ENCODE measurements around the gene GNB3.

The GNB3 gene

DNA sequence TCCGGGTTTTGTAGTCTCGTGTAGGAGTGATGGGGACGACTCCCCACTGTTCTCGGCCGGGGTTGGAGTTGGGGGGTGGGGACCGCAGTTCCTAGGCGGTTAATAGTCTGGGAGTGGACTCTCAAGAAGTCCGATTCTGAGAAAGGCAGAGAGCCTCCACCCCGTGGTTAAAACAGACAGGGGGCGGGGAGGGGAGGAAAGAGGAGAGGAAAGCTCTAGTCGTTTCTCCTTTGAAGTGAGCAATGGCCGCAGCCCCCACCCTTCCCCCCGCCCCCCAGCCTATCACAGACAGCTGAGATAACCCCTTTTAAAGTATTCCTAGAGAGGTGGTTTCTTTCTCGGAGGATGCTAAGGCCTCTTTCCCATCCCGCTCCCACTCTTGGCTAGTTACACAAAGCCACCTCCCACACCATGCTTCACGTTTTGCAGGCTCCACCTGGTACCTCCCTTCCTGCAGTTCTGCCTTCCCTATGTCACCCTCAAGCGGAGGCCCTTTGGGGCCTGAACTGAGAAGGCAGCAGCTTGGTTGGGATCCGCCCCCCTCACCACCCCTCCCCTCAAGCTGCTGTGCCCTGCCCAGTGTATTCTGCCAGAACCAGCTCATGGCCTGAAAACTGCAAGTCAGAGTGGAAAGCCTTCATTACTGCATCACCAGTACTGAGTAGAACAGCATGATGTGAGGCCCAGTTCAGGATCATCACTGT, 12.1 kb downstream of the GNB3 start:
- no peak for TF ChIP-seq Cebpa-rat (IDR thresholded peaks at IDR 0.05)
- Histone ChIP-seq H3K4me1 (peaks cover 34 to 42% (median 38%) of the 10 kb centered on the region in 10 experiments), H3K27me3 (no peaks in the 10 kb centered on the region)

DNA sequence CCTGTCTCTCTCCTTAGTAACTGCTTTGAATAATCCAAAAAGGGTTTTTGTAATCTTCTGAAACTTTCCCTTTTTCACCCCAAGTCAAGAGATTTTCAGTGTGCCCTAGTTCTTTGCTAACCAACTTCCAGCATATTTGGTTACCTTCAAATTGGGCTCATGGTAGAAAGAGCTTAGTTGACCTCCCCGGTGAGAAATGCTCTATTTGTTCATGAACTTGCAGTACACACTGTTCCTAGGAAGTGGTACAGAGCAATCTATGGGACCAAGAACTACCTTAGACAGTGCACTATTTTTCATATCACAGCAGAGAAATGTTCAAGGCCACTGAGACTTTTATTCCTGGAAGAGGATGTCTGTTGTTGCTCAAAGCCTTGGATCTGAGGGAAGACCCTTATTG, 12.9 kb downstream of the GNB3 start:
- no peak for TF ChIP-seq Cebpa-rat (IDR thresholded peaks at IDR 0.05)
- Histone ChIP-seq H3K36me3 (peaks cover 36 to 68% (median 57%) of the 10 kb centered on the region in 11 experiments), H4K20me1 (peaks cover 0 to 36% (median 19%) of the 10 kb centered on the region in 11 experiments; a peak in 11 of 22 replicates), H3K4me2 (peak overlapping the region; percentile 87 to 99 (median 94)), H3K4me1 (peaks cover 34 to 41% (median 38%) of the 10 kb centered on the region in 10 experiments), H3K4me3 (peak overlapping the region in 9 of 10 experiments; percentile 65 to 80 (median 71); a peak in 14 of 20 replicates), H3K27me3 (no peaks in the 10 kb centered on the region), H3K27ac (peak overlapping the region in 9 of 11 experiments; percentile 39 to 91 (median 85); a peak in 17 of 22 replicates), H3K9me3 (replicated peaks in 1 of 11) (no peaks in the 10 kb centered on the region), H3K9ac (peak overlapping the region; percentile 75 to 92 (median 85))

More for the DNA sequence above, 12.1 kb downstream of the GNB3 start:
- H3K9me3 ChIP-seq (replicated peaks in 1 of 11): no peaks in the 10 kb centered on the region
- peak overlapping the region; percentile 87 to 99 (median 94) for H3K4me2 ChIP-seq
- H3K9ac ChIP-seq: peak overlapping the region; percentile 75 to 92 (median 85)
- peaks cover 0 to 36% (median 19%) of the 10 kb centered on the region in 11 experiments; a peak in 11 of 22 replicates for H4K20me1 ChIP-seq
- peaks cover 28 to 68% (median 57%) of the 10 kb centered on the region in 11 experiments for H3K36me3 ChIP-seq
- peak overlapping the region; percentile 65 to 80 (median 70) for H3K4me3 ChIP-seq
- peak overlapping the region in 10 of 11 experiments; percentile 39 to 91 (median 84); a peak in 20 of 22 replicates for H3K27ac ChIP-seq

DNA sequence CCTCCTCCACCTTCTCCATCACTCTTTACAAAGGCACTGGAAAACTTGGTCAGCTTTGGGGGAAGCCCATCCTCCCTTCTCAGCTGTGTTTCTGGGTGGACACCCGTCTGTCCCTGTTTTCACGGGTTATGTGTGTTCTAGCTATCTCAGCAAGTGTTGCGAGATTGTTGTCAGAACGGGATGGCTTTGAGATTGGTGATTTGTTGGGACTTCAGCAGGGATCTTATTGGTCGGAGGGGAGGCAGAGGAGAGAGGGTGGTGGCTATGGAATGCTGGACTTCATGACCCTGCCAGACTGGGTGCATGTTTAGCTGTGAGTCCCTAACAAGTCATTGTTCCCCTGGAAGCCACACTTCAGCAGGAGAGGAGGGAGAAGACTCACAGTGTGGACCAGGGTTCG, 13.3 kb downstream of the GNB3 start:
- peak overlapping the region; percentile 87 to 99 (median 94) for H3K4me2 ChIP-seq

DNA sequence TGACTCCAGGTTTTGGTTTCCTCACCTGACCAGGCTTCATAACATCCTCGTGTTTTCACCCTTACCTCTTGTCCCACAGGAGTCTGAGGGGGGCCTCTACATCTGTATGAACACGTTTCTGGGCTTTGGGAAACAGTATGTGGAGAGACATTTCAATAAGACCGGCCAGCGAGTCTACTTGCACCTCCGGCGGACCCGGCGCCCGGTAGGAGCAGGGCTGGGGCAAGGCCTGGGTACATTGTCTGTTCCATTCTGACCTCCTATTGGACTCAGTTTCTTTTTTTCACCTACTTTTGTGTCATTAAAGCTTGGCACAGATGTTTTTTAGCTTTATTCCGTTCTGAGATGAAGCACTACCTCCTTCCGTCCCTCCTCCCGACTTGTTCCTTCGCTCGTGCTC, 14.6 kb downstream of the GNB3 start:
- TF ChIP-seq Cebpa-rat (IDR thresholded peaks at IDR 0.05): no peak
- peaks cover 0 to 36% (median 19%) of the 10 kb centered on the region in 11 experiments; a peak in 11 of 22 replicates for H4K20me1 ChIP-seq
- H3K9ac ChIP-seq: peak overlapping the region in 5 of 11 experiments; percentile 4 to 89 (median 76); a peak in 3 of 22 replicates
- H3K27me3 ChIP-seq: no peaks in the 10 kb centered on the region
- H3K4me3 ChIP-seq: no peak overlapping the region
- no peak overlapping the region for H3K4me2 ChIP-seq
- H3K36me3 ChIP-seq: peaks cover 53 to 68% (median 63%) of the 10 kb centered on the region in 11 experiments
- no peak overlapping the region for H3K27ac ChIP-seq
- H3K9me3 ChIP-seq (replicated peaks in 1 of 11): no peaks in the 10 kb centered on the region
- peaks cover 21 to 24% (median 23%) of the 10 kb centered on the region in 10 experiments for H3K4me1 ChIP-seq

More for the DNA sequence above, 13.3 kb downstream of the GNB3 start:
- no peak overlapping the region; a peak in 1 of 20 replicates for H3K4me3 ChIP-seq
- no peak for TF ChIP-seq Cebpa-rat (IDR thresholded peaks at IDR 0.05)
- H3K27me3 ChIP-seq: no peaks in the 10 kb centered on the region
- H3K9me3 ChIP-seq (replicated peaks in 1 of 11): no peaks in the 10 kb centered on the region
- H3K4me1 ChIP-seq: peaks cover 34 to 37% (median 36%) of the 10 kb centered on the region in 10 experiments
- H4K20me1 ChIP-seq: peaks cover 0 to 36% (median 19%) of the 10 kb centered on the region in 11 experiments; a peak in 11 of 22 replicates
- H3K36me3 ChIP-seq: peaks cover 40 to 68% (median 57%) of the 10 kb centered on the region in 11 experiments
- peak overlapping the region; percentile 75 to 92 (median 85); a peak in 17 of 22 replicates for H3K9ac ChIP-seq
- H3K27ac ChIP-seq: peak overlapping the region in 3 of 11 experiments; percentile 83 to 91 (median 85); a peak in 3 of 22 replicates

DNA sequence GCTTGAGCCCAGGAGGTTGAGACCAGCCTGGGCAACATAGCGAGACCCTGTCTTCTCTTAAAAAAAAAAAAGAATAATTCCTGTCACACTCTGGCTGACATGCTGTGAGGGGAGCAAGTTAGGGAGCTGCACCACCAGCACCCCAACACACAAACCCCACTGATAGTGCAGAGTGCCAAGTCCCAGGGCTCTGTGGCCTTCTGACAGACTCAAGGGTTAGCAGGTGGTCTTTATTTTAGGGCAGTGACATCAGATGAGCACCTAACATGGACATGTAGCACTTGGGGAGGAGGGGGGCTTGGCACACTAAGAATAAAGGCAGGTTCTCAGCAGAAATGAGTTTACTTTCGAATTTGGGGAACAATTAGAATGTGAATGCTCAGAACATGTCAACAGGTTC, 18.1 kb downstream of the GNB3 start:
- Histone ChIP-seq H3K27ac (no peak overlapping the region), H3K4me2 (no peak overlapping the region), H3K4me1 (peaks cover 4 to 8% (median 7%) of the 10 kb centered on the region in 10 experiments), H3K27me3 (no peaks in the 10 kb centered on the region), H4K20me1 (peaks cover 0 to 34% (median 18%) of the 10 kb centered on the region in 11 experiments; a peak in 11 of 22 replicates), H3K4me3 (no peak overlapping the region), H3K36me3 (peaks cover 84 to 100% (median 97%) of the 10 kb centered on the region in 11 experiments), H3K9ac (no peak overlapping the region), H3K9me3 (replicated peaks in 1 of 11) (no peaks in the 10 kb centered on the region)
- TF ChIP-seq Cebpa-rat (IDR thresholded peaks at IDR 0.05): no peak

DNA sequence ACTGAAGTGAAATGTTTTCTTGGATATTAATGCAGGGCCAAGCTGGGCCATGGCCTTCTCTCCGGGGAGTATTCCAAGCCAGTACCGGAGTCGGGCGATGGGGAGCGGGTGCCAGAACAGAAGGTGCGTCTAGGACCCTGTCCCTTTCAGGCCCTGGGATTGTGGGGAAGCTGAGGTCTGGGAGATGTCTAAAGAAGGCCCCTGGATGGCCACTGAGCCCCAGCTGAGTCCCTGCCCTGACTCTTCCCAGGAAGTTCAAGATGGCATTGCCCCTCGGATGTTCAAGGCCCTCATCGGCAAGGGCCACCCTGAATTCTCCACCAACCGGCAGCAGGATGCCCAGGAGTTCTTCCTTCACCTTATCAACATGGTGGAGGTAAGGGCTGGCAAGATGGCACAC, 19.4 kb downstream of the GNB3 start:
- no peaks in the 10 kb centered on the region for H3K27me3 ChIP-seq
- no peaks in the 10 kb centered on the region; a peak in 1 of 20 replicates for H3K4me1 ChIP-seq
- TF ChIP-seq Cebpa-rat (IDR thresholded peaks at IDR 0.05): no peak
- H3K9ac ChIP-seq: no peak overlapping the region
- H3K4me3 ChIP-seq: no peak overlapping the region
- H3K4me2 ChIP-seq: no peak overlapping the region
- H3K9me3 ChIP-seq (replicated peaks in 1 of 11): no peaks in the 10 kb centered on the region
- H3K27ac ChIP-seq: no peak overlapping the region
- peaks cover 0 to 21% (median 6%) of the 10 kb centered on the region in 11 experiments; a peak in 11 of 22 replicates for H4K20me1 ChIP-seq
- H3K36me3 ChIP-seq: peaks cover 95 to 100% (median 100%) of the 10 kb centered on the region in 11 experiments

DNA sequence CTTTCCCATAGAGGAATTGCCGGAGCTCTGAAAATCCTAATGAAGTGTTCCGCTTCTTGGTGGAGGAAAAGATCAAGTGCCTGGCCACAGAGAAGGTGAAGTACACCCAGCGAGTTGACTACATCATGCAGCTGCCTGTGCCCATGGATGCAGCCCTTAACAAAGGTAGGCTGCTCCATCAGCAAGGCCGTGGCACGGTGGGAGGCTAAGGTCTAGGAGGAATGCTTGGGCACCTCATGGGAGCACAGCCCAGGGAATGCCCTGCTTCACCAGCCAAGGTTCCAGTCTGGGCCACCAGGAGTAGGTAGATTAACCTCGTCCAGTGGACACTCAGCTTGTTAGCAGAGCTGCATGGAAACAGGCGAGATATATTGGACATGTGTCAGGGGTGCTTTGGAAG, 20.2 kb downstream of the GNB3 start:
- Histone ChIP-seq H3K27ac (no peak overlapping the region), H3K36me3 (peaks cover 91 to 100% (median 100%) of the 10 kb centered on the region in 11 experiments), H4K20me1 (peaks cover 0 to 13% (median 3%) of the 10 kb centered on the region in 11 experiments; a peak in 9 of 22 replicates), H3K9me3 (replicated peaks in 1 of 11) (no peaks in the 10 kb centered on the region), H3K4me1 (peaks cover 1 to 4% (median 3%) of the 10 kb centered on the region in 10 experiments; a peak in 17 of 20 replicates), H3K4me2 (no peak overlapping the region), H3K27me3 (no peaks in the 10 kb centered on the region), H3K4me3 (no peak overlapping the region), H3K9ac (no peak overlapping the region)
- no peak for TF ChIP-seq Cebpa-rat (IDR thresholded peaks at IDR 0.05)

DNA sequence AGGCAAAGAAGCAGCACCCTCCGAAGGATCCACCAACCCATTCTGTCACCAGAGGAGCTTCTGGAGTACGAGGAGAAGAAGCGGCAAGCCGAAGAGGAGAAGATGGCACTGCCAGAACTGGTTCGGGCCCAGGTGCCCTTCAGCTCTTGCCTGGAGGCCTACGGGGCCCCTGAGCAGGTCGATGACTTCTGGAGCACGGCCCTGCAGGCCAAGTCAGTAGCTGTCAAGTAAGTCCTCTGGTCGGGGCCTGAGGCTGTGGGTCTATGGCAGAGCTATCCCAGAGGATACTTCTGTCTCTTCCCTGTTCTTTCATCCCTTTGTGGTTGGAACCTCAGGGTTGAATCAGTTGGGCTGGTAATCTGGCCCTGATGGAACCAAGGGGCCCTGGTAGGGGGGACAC, 20.7 kb downstream of the GNB3 start:
- Histone ChIP-seq H4K20me1 (peaks cover 0 to 13% (median 3%) of the 10 kb centered on the region in 11 experiments; a peak in 10 of 22 replicates), H3K27ac (no peak overlapping the region), H3K4me1 (peaks cover 6 to 9% (median 8%) of the 10 kb centered on the region in 10 experiments), H3K9ac (no peak overlapping the region; a peak in 1 of 22 replicates), H3K9me3 (replicated peaks in 1 of 11) (no peaks in the 10 kb centered on the region), H3K27me3 (no peaks in the 10 kb centered on the region), H3K36me3 (peaks cover 90 to 100% (median 99%) of the 10 kb centered on the region in 11 experiments), H3K4me2 (no peak overlapping the region), H3K4me3 (no peak overlapping the region)
- no peak for TF ChIP-seq Cebpa-rat (IDR thresholded peaks at IDR 0.05)

DNA sequence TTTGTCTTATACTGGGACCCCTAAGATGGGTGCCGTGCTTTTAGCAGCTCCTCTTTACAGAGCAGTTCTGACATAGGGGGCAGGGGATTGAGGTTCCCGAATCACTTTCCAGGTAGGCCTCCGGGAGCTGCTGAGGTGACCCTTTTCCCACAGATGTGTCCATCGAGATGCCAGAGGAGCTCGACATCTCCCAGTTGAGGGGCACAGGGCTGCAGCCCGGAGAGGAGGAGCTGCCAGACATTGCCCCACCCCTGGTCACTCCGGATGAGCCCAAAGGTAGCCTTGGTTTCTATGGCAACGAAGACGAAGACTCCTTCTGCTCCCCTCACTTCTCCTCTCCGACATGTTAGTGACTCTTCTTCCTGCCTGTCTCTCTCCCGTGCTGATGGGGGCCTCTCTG, 22.3 kb downstream of the GNB3 start:
- Histone ChIP-seq H3K4me1 (peaks cover 12 to 16% (median 15%) of the 10 kb centered on the region in 10 experiments), H3K4me3 (no peak overlapping the region), H3K9ac (no peak overlapping the region), H4K20me1 (peaks cover 2 to 24% (median 13%) of the 10 kb centered on the region in 11 experiments; a peak in 19 of 22 replicates), H3K27ac (no peak overlapping the region), H3K36me3 (peaks cover 74 to 85% (median 83%) of the 10 kb centered on the region in 11 experiments), H3K27me3 (no peaks in the 10 kb centered on the region), H3K9me3 (replicated peaks in 1 of 11) (no peaks in the 10 kb centered on the region), H3K4me2 (no peak overlapping the region)
- TF ChIP-seq Cebpa-rat (IDR thresholded peaks at IDR 0.05): no peak
